Loucy (cell line): ENCODE data around the gene UBE2J2.

Experiments
- EZH2phosphoT487 ChIP-seq: fragments of 200-600 bp; IDR thresholded peaks from 2 replicates; pipeline ENCODE4 v1.6.1; 2018; ENCODE audit warnings: antibody characterized with exemption, mild to moderate bottlenecking, moderate library complexity, borderline replicate concordance
- TF ChIP-seq, protein P1 (sequence below): fragments of 200-600 bp; sonication (generic); conservative IDR thresholded peaks from 2 replicates; pipeline ENCODE4 v1.5.1; 2014; ENCODE audit warnings: mild to moderate bottlenecking, antibody characterized with exemption, low read length

GRCh38 chr1:1226566-1227362, 46.9 kb downstream of the UBE2J2 start:
- TF ChIP-seq, protein P1, sequence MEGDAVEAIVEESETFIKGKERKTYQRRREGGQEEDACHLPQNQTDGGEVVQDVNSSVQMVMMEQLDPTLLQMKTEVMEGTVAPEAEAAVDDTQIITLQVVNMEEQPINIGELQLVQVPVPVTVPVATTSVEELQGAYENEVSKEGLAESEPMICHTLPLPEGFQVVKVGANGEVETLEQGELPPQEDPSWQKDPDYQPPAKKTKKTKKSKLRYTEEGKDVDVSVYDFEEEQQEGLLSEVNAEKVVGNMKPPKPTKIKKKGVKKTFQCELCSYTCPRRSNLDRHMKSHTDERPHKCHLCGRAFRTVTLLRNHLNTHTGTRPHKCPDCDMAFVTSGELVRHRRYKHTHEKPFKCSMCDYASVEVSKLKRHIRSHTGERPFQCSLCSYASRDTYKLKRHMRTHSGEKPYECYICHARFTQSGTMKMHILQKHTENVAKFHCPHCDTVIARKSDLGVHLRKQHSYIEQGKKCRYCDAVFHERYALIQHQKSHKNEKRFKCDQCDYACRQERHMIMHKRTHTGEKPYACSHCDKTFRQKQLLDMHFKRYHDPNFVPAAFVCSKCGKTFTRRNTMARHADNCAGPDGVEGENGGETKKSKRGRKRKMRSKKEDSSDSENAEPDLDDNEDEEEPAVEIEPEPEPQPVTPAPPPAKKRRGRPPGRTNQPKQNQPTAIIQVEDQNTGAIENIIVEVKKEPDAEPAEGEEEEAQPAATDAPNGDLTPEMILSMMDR = no peak
- TF ChIP-seq EZH2phosphoT487 = no peak
